Neutrophil (primary cell): ENCODE data around the gene SLC29A1.

Source experiments
- H3K27ac ChIP-seq: fragments of 200-600 bp; sonication (generic); 2 replicates; pipeline ENCODE4 v1.5.1; 2016; ENCODE audit warnings: mild to moderate bottlenecking, moderate library complexity
- H3K27me3 ChIP-seq: fragments of 200-600 bp; sonication (generic); 2 replicates; pipeline ENCODE4 v1.6.0; 2016; ENCODE audit warnings: mild to moderate bottlenecking
- H3K36me3 ChIP-seq: fragments of 200-600 bp; sonication (generic); 2 replicates; pipeline ENCODE4 v1.5.1; 2017
- H3K4me1 ChIP-seq, 2 experiments: fragments of 200-600 bp in 1 of 2; sonication (generic) in 1 of 2; 1 replicate in 1 of 2; 2 replicates in 1 of 2; pipeline versions ENCODE4 v1.5.1 to v1.6.1; 2013 to 2016; ENCODE audit warnings: low read depth in 1 of 2, low read length in 1 of 2, mild to moderate bottlenecking in 1 of 2, moderate library complexity in 1 of 2; ENCODE audit not compliant: control insufficient read depth in 1 of 2, insufficient read depth in 1 of 2
- H3K4me3 ChIP-seq, 2 experiments: fragments of 200-600 bp in 1 of 2; sonication (generic) in 1 of 2; 1 replicate in 1 of 2; 2 replicates in 1 of 2; pipeline ENCODE4 v1.5.1; 2013 to 2016; ENCODE audit warnings: low read depth in 1 of 2, low read length in 1 of 2, mild to moderate bottlenecking in 1 of 2, moderate library complexity in 1 of 2
- H3K9me3 ChIP-seq: fragments of 200-600 bp; sonication (generic); 2 replicates; pipeline ENCODE4 v1.5.1; 2016
- TF ChIP-seq, protein P1 (sequence below): fragments of 200-600 bp; sonication (generic); IDR thresholded peaks from 2 replicates; pipeline ENCODE4 v1.5.1; 2016; ENCODE audit warnings: antibody characterized with exemption

Gene SLC29A1

GRCh38 chr6:44226368-44227147, 3.2 kb downstream of the SLC29A1 start:
- no peaks in the 10 kb centered on the region for H3K9me3 ChIP-seq
- H3K27ac ChIP-seq: peak overlapping the region; percentile 76
- TF ChIP-seq, protein P1, sequence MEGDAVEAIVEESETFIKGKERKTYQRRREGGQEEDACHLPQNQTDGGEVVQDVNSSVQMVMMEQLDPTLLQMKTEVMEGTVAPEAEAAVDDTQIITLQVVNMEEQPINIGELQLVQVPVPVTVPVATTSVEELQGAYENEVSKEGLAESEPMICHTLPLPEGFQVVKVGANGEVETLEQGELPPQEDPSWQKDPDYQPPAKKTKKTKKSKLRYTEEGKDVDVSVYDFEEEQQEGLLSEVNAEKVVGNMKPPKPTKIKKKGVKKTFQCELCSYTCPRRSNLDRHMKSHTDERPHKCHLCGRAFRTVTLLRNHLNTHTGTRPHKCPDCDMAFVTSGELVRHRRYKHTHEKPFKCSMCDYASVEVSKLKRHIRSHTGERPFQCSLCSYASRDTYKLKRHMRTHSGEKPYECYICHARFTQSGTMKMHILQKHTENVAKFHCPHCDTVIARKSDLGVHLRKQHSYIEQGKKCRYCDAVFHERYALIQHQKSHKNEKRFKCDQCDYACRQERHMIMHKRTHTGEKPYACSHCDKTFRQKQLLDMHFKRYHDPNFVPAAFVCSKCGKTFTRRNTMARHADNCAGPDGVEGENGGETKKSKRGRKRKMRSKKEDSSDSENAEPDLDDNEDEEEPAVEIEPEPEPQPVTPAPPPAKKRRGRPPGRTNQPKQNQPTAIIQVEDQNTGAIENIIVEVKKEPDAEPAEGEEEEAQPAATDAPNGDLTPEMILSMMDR: no peak
- peak overlapping the region in 1 of 2 experiments; percentile 0 for H3K4me3 ChIP-seq
- H3K36me3 ChIP-seq: no peaks in the 10 kb centered on the region
- H3K27me3 ChIP-seq: peaks cover 12% of the 10 kb centered on the region
- peaks cover 58 to 63% of the 10 kb centered on the region in 2 experiments for H3K4me1 ChIP-seq

DNA sequence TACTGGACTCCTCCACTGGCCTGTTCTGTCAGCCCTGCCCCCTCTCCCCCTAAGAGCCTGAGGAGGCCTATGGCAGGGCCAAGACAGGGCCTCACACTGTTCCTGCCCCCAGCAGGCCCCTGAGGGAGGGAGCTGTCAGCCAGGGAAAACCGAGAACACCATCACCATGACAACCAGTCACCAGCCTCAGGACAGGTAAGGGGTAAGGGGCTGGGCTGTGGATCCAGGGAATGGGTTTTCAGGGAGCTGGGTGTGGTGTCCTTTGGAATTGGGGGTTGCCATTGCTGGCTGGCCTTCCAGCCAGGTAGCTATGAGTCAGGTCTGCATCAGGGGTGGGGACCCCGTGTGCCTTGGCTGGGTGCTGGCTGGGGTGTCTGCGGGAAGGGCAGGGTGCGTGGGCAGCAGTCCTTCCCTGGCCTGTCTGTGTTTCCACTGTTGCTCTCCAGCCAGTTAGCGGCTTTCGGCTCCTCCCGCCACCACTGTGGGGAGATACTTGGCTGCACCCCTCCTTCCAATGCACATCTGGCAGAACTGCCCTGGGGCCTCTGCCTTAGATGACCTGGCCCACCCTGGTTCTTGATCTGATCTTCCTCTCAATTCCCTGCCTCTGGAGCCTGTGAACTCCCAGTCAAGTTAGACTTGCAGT, 3.9 kb downstream of the SLC29A1 start:
- TF ChIP-seq, protein P1: no peak
- Histone ChIP-seq H3K9me3 (no peaks in the 10 kb centered on the region), H3K4me3 (no peak overlapping the region), H3K27me3 (peaks cover 12% of the 10 kb centered on the region), H3K4me1 (peaks cover 58 to 64% of the 10 kb centered on the region in 2 experiments), H3K27ac (no peak overlapping the region), H3K36me3 (no peaks in the 10 kb centered on the region)

DNA sequence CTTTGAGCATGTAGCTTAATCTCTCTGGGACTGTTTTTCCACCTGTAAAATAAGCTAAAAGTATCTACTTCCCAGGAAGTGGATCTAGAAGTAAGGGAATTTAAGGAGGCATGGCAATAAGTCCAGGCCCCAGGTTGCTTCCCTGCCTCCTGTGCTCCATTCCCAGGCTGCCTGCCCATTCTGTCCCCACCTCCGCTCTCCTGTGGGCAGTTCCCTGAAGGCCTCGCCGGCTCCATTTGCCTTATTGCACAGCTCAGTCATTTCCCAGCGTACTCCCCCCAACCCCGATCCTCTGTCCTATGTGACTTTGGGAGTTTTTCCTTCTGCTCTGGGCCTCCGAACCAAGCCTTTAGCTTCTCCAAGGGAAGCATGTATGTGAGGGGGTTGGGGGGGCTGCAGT, 4.6 kb downstream of the SLC29A1 start:
- Histone ChIP-seq H3K9me3 (no peaks in the 10 kb centered on the region), H3K27ac (no peak overlapping the region), H3K36me3 (no peaks in the 10 kb centered on the region), H3K4me3 (no peak overlapping the region), H3K4me1 (peaks cover 56 to 62% of the 10 kb centered on the region in 2 experiments), H3K27me3 (peaks cover 8% of the 10 kb centered on the region)
- TF ChIP-seq, protein P1: no peak

DNA sequence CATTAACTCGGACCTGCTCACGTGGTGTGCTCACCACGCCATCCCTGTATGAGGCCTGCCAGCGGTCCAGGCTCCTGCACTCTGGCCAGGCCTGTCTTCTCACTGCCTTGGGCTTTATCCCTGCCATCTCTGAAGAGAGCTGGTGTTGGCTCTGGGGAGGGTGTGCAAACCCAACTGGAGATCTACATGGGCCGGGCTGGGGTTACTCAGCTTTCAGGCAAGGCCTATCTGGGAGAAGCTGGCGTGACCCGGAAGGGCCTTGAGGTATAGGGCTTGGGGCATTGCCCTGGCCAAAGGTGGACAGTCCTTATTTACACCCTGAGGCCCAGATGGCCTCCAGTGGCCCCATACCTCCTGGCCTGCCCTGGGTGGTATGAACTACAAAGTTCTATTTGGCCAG, 5.0 kb downstream of the SLC29A1 start:
- Histone ChIP-seq H3K36me3 (no peaks in the 10 kb centered on the region), H3K27ac (no peak overlapping the region), H3K27me3 (peaks cover 4% of the 10 kb centered on the region), H3K4me3 (no peak overlapping the region), H3K4me1 (peaks cover 58 to 62% of the 10 kb centered on the region in 2 experiments), H3K9me3 (no peaks in the 10 kb centered on the region)
- TF ChIP-seq, protein P1: no peak

GRCh38 chr6:44228836-44229235, 5.4 kb downstream of the SLC29A1 start:
- Histone ChIP-seq H3K4me3 (no peak overlapping the region), H3K9me3 (no peaks in the 10 kb centered on the region), H3K4me1 (peaks cover 58 to 62% of the 10 kb centered on the region in 2 experiments), H3K36me3 (no peaks in the 10 kb centered on the region), H3K27ac (no peak overlapping the region), H3K27me3 (no peaks in the 10 kb centered on the region)
- TF ChIP-seq, protein P1: no peak
